Endothelial cell of umbilical vein (primary cell): Measurements from ENCODE around the gene ANKRD60. TPM values are rescaled to one million over a fixed set of nuclear protein-coding genes. Genes with fewer than 3 reads are reported as not detected.

Source experiments
- BruUV-seq: library from RNA; stranded (reverse); fragments of 400-500 nt; replicated peaks from 2 replicates; lab custom pipeline; 2021; lab: Mats Ljungman, UMichigan
- CTCF ChIA-PET: fragments of 300-600, 350-600 bp; sonication (Branson Sonifier 250); formaldehyde crosslinking; loops from one replicate; lab custom pipeline; 2021; ENCODE audit warnings: antibody characterized with exemption, inconsistent platforms; lab: Charles Lee
- POLR2A ChIA-PET: fragments of 300-600, 350-600 bp; sonication (Branson Sonifier 250); formaldehyde crosslinking; loops from one replicate; lab custom pipeline; 2021; ENCODE audit warnings: antibody characterized with exemption, inconsistent platforms; lab: Charles Lee
- DNase-seq: peaks from one replicate; pipeline ENCODE4 v3.0.0-alpha.2; 2011; ENCODE audit warnings: low read depth, low spot score
- FAIRE-seq: peaks from 2 replicates; lab custom pipeline; 2011; peaks lifted over from hg19 to GRCh38; lab: Jason Lieb, UNC
- H2AFZ ChIP-seq: 2 replicates; pipeline ENCODE4 v1.6.0; 2012; ENCODE audit warnings: low read depth, low read length, control low read depth, inconsistent platforms
- H3K27ac ChIP-seq: 2 replicates; pipeline ENCODE4 v1.5.1; 2011; ENCODE audit warnings: low read depth, mild to moderate bottlenecking, control low read depth, low read length, moderate library complexity; ENCODE audit not compliant: insufficient read depth
- H3K27me3 ChIP-seq, 2 experiments: 2 replicates each; pipeline versions ENCODE4 v1.6.0 to v1.6.1; 2011; ENCODE audit warnings: low read length in 2 of 2, mixed read lengths in 1 of 2; ENCODE audit not compliant: control insufficient read depth in 2 of 2, insufficient read depth in 2 of 2
- H3K36me3 ChIP-seq, 2 experiments: 2 replicates in 1 of 2; 3 replicates in 1 of 2; pipeline ENCODE4 v1.5.1; 2011; ENCODE audit warnings: low read length in 2 of 2, mild to moderate bottlenecking in 1 of 2, moderate library complexity in 1 of 2; ENCODE audit not compliant: control insufficient read depth in 2 of 2, insufficient read depth in 2 of 2; ENCODE audit errors: extremely low read depth in 1 of 2
- H3K4me1 ChIP-seq: 3 replicates; pipeline ENCODE4 v1.5.1; 2011; ENCODE audit warnings: mild to moderate bottlenecking, low read length; ENCODE audit not compliant: control insufficient read depth, insufficient read depth; ENCODE audit errors: extremely low read depth
- H3K4me2 ChIP-seq: 2 replicates; pipeline ENCODE4 v1.6.1; 2011; ENCODE audit warnings: low read length, control low read depth, mixed read lengths; ENCODE audit not compliant: insufficient read depth
- H3K4me3 ChIP-seq, 3 experiments: fragments of 200-600 bp in 1 of 3; sonication (generic), shearing (Covaris generic) in 1 of 3; replicated peaks in 1 of 3; 2 replicates each; pipeline ENCODE4 v1.5.1; 2011 to 2016; ENCODE audit warnings: control low read depth in 3 of 3, low read length in 3 of 3, mild to moderate bottlenecking in 2 of 3, inconsistent platforms in 1 of 3, low read depth in 1 of 3, moderate library complexity in 1 of 3; ENCODE audit not compliant: insufficient read depth in 1 of 3
- H3K79me2 ChIP-seq: 2 replicates; pipeline ENCODE4 v1.6.0; 2012; ENCODE audit warnings: low read length, inconsistent platforms; ENCODE audit not compliant: control insufficient read depth, insufficient read depth
- H3K9ac ChIP-seq: replicated peaks from 2 replicates; pipeline ENCODE3; 2011; ENCODE audit warnings: low read length, control low read depth; ENCODE audit not compliant: insufficient read depth; ENCODE audit errors: extremely low read depth
- H3K9me1 ChIP-seq: replicated peaks from 3 replicates; pipeline ENCODE4 v1.6.0; 2011; ENCODE audit warnings: mild to moderate bottlenecking, low read length; ENCODE audit not compliant: control insufficient read depth, insufficient read depth; ENCODE audit errors: extremely low read depth
- H3K9me3 ChIP-seq: replicated peaks from 2 replicates; pipeline ENCODE4 v1.5.1; 2012; ENCODE audit warnings: low read length, inconsistent platforms; ENCODE audit not compliant: control insufficient read depth, insufficient read depth
- H4K20me1 ChIP-seq: replicated peaks from 2 replicates; pipeline ENCODE3; 2011; ENCODE audit warnings: mild to moderate bottlenecking, low read length; ENCODE audit not compliant: control insufficient read depth, insufficient read depth; ENCODE audit errors: extremely low read depth
- CTCF ChIP-seq, 2 donors: IDR thresholded peaks; 1 replicate in 1 of 2; 2 replicates in 1 of 2; pipeline ENCODE4 v1.5.1; 2011; ENCODE audit warnings: low read length in 2 of 2, mild to moderate bottlenecking in 2 of 2, moderate library complexity in 2 of 2, control low read depth in 1 of 2, inconsistent platforms in 1 of 2, low read depth in 1 of 2; ENCODE audit not compliant: insufficient read depth in 1 of 2; ENCODE audit errors: extremely low read depth in 1 of 2
- EZH2 ChIP-seq: IDR thresholded peaks from 2 replicates; pipeline ENCODE4 v1.6.1; 2012; ENCODE audit warnings: borderline replicate concordance, low read depth, mild to moderate bottlenecking, moderate library complexity, low read length, inconsistent platforms; ENCODE audit not compliant: severe bottlenecking
- GATA2 ChIP-seq: IDR thresholded peaks from 2 replicates; pipeline ENCODE4 v1.7.0; 2011; ENCODE audit warnings: low read depth, mild to moderate bottlenecking, moderate library complexity, mixed read lengths, low read length; ENCODE audit not compliant: insufficient read length, insufficient read depth
- JUN ChIP-seq: IDR thresholded peaks from 2 replicates; pipeline ENCODE4 v1.6.1; 2011; ENCODE audit warnings: borderline replicate concordance, low read depth; ENCODE audit not compliant: insufficient read length, insufficient read depth
- MAX ChIP-seq: IDR thresholded peaks from 2 replicates; pipeline ENCODE4 v1.6.1; 2011; ENCODE audit not compliant: insufficient read depth, insufficient read length
- MYC ChIP-seq: IDR thresholded peaks from one replicate; pipeline ENCODE4 v1.6.1; 2011; ENCODE audit warnings: mild to moderate bottlenecking, low read depth, low read length
- POLR2AphosphoS5 ChIP-seq: IDR thresholded peaks from 2 replicates; pipeline ENCODE4 v1.6.1; 2012; ENCODE audit warnings: low read depth, mild to moderate bottlenecking, control low read depth, low read length, moderate library complexity; ENCODE audit not compliant: insufficient read depth
- dilution Hi-C: fragments of 300-500 bp; cut with MboI; formaldehyde crosslinking; loops from one replicate; pipeline ENCODE4 v1.15.0; 2019; ENCODE audit warnings: low sequenced_read_pairs; ENCODE audit not compliant: extremely low pct_ligation_motif_present
- intact Hi-C: fragments of 100-400 bp; cut with micrococcal nuclease; formaldehyde crosslinking; loops from one replicate; pipeline ENCODE4 v1.10.0; 2022
- polyA plus RNA-seq, 4 experiments: library from polyadenylated mRNA; depleted of rRNA in 3 of 4; stranded (reverse) in 3 of 4; unstranded in 1 of 4; fragments of >200 nt; gene quantifications; 2 replicates each; pipeline versions ENCODE4 v1.2.1 to v1.2.3, GENCODE V29; 2011 to 2012; ENCODE audit warnings: missing spikeins in 1 of 4
- total RNA-seq: library from RNA; stranded (reverse); gene quantifications from 2 replicates; pipeline ENCODE4 v1.2.3, GENCODE V29; 2021

The ANKRD60 gene
- total and polyA plus RNA-seq, 2 donors (not counting 3 experiments of a cell fraction or from before 2014, with no cell fraction given) = not detected

- H3K4me2 ChIP-seq = no peak overlapping the region
- no peak overlapping the region for H3K4me3 ChIP-seq
- no peak for TF ChIP-seq GATA2
- TF ChIP-seq MYC = no peak
- H4K20me1 ChIP-seq = no peaks in the 10 kb centered on the region
- ChIA-PET CTCF (no interaction called here), POLR2A (no interaction called here)
- intact Hi-C loops = no loop called here
- DNase-seq (no peak), FAIRE-seq (no peak)
- no peak overlapping the region for H2AFZ ChIP-seq
- H3K9me3 ChIP-seq = no peaks in the 10 kb centered on the region
- no peaks in the 10 kb centered on the region for H3K36me3 ChIP-seq
- H3K27ac ChIP-seq = no peak overlapping the region
- no TSS peak for BruUV-seq
- no peak overlapping the region for H3K9ac ChIP-seq
- H3K4me1 ChIP-seq = no peaks in the 10 kb centered on the region
- dilution Hi-C loops = no loop called here
- H3K79me2 ChIP-seq = no peaks in the 10 kb centered on the region
- peaks cover 2 to 7% of the 10 kb centered on the region in 2 experiments for H3K27me3 ChIP-seq
- H3K9me1 ChIP-seq = no peaks in the 10 kb centered on the region
Observed at GRCh38 chr20:58173930-58174707, 54.3 kb downstream of the ANKRD60 start.

- no peaks in the 10 kb centered on the region for H3K36me3 ChIP-seq
- H3K79me2 ChIP-seq = no peaks in the 10 kb centered on the region
- H2AFZ ChIP-seq = no peak overlapping the region
- no peak overlapping the region for H3K9ac ChIP-seq
- no peaks in the 10 kb centered on the region for H4K20me1 ChIP-seq
- H3K4me2 ChIP-seq = no peak overlapping the region
- FAIRE-seq = no peak
- TF ChIP-seq GATA2 = no peak
- no peak for TF ChIP-seq POLR2AphosphoS5
- no peak for TF ChIP-seq MAX
- TF ChIP-seq JUN = no peak
- TF ChIP-seq EZH2 = no peak
- no peak for TF ChIP-seq CTCF (IDR thresholded peaks at IDR 0.05; ENCODE audit: extremely low read depth in 1 of 2, insufficient read depth in 1 of 2, low read depth in 1 of 2, low read length in 2 of 2)
- dilution Hi-C loops (no loop called here), intact Hi-C loops (no loop called here)
- no peak overlapping the region for H3K27ac ChIP-seq
- POLR2A ChIA-PET = no interaction called here
- DNase-seq = no peak
- BruUV-seq = no TSS peak
- peaks cover 2 to 7% of the 10 kb centered on the region in 2 experiments for H3K27me3 ChIP-seq
- H3K4me3 ChIP-seq = no peak overlapping the region
- no peaks in the 10 kb centered on the region for H3K9me1 ChIP-seq
- CTCF ChIA-PET = interaction anchor here (0.8 kb wide), 1 partner anchor 519 kb away, joined by 3 read pairs; no protein-coding TSS in a partner anchor
- no peaks in the 10 kb centered on the region for H3K4me1 ChIP-seq
- no peaks in the 10 kb centered on the region for H3K9me3 ChIP-seq
Observed at GRCh38 chr20:58173091-58173490, 55.4 kb downstream of the ANKRD60 start.
